Erythroblast (primary cell): ENCODE data around the gene ZNF618.

Source experiments
- GATA1 ChIP-seq: IDR thresholded peaks from 2 replicates; pipeline ENCODE4 v1.6.1; 2011; ENCODE audit warnings: low read depth, mild to moderate bottlenecking, control low read depth, low read length, moderate library complexity
- POLR2A ChIP-seq: IDR thresholded peaks from 2 replicates; pipeline ENCODE4 v1.6.1; 2011; ENCODE audit warnings: mild to moderate bottlenecking, low read length

DNA sequence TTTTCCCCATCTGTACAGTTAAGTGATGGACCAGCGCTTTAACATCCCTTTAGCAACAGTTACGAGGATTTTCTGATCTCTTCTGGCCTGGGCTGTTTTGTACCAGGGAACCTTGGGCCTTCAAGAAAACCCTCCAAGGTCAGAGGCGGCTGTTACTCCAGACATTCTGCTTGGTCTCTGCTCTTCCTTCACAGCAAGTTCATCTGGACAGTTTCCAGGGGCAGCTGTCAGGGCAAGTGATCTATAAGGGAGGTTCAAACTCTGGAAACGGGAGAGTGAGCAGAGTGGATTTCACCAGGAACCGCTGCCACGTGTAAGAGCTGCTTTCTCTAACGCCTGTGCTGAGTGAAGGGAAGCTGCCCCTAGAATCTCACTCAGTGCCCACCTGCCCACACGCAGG lies 36.7 kb downstream of the ZNF618 start:
- no peak for TF ChIP-seq POLR2A
- no peak for TF ChIP-seq GATA1
